Fibroblast of mammary gland (primary cell): ENCODE measurements around the gene RTTN.

ENCODE experiments used
- DNase-seq: peaks from one replicate; pipeline ENCODE4 v3.0.0-alpha.2; 2010; ENCODE audit warnings: low read depth
- H3K4me3 ChIP-seq: 2 replicates; pipeline ENCODE4 v1.5.1; 2011; ENCODE audit warnings: low read depth, mild to moderate bottlenecking, low read length, moderate library complexity; ENCODE audit not compliant: control insufficient read depth
- TF ChIP-seq, protein P1 (sequence below): conservative IDR thresholded peaks from 2 replicates; pipeline ENCODE4 v1.5.1; 2011; ENCODE audit warnings: low read depth, low read length, inconsistent platforms; ENCODE audit not compliant: control insufficient read depth, insufficient read depth

The RTTN gene

GRCh38 chr18:70128271-70128670 is 77.2 kb downstream of the RTTN start:
- no peak for DNase-seq
- no peak overlapping the region for H3K4me3 ChIP-seq
- TF ChIP-seq, protein P1, sequence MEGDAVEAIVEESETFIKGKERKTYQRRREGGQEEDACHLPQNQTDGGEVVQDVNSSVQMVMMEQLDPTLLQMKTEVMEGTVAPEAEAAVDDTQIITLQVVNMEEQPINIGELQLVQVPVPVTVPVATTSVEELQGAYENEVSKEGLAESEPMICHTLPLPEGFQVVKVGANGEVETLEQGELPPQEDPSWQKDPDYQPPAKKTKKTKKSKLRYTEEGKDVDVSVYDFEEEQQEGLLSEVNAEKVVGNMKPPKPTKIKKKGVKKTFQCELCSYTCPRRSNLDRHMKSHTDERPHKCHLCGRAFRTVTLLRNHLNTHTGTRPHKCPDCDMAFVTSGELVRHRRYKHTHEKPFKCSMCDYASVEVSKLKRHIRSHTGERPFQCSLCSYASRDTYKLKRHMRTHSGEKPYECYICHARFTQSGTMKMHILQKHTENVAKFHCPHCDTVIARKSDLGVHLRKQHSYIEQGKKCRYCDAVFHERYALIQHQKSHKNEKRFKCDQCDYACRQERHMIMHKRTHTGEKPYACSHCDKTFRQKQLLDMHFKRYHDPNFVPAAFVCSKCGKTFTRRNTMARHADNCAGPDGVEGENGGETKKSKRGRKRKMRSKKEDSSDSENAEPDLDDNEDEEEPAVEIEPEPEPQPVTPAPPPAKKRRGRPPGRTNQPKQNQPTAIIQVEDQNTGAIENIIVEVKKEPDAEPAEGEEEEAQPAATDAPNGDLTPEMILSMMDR, result no peak

DNA sequence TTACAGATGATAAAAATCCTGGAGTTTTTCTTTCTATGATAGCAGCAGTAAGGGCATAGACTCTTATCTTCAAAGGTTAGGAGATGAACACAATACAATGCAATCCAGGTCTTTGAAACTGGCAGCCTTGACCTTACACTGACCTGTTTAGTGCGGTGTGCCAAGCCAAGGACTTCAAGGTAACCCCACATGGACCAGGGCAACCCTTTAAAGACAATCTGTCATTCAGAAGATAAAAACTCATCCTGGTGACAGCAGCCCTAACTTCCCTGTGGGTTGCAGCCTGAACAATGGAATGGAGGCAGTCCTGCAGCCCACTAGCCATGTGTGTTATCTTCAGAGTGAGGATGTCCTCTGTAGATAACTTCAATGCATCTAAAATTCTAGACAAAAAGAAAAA is 78.1 kb downstream of the RTTN start:
- DNase-seq, result no peak
- TF ChIP-seq, protein P1, result no peak
- H3K4me3 ChIP-seq, result no peak overlapping the region

- H3K4me3 ChIP-seq, result no peak overlapping the region
These were observed 78.7 kb downstream of the RTTN start for GRCh38 chr18:70126832-70127231.

DNA sequence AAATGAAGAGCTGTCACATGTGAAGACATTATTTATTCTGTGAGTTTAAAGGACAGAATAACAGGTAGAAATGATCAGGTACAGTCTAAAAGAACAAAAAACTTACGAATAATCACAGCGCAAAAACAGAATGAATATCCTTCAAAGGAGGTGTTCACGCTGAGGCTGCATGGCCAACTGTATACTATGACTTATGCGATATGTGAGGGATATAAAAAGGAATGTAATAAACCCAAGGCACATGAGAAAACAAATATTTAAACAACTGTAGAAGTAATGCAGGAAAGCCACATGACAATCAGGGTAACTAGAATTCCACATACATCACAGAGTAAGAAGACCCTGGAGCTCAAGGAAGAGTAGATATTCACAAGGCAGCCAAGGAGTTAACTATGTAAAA is 81.3 kb downstream of the RTTN start:
- no peak overlapping the region for H3K4me3 ChIP-seq
- TF ChIP-seq, protein P1, result no peak
- no peak for DNase-seq

More at GRCh38 chr18:70126832-70127231, 78.7 kb downstream of the RTTN start:
- no peak for DNase-seq
- TF ChIP-seq, protein P1, result no peak

GRCh38 chr18:70121842-70122241 is 83.6 kb downstream of the RTTN start:
- no peak overlapping the region for H3K4me3 ChIP-seq
- TF ChIP-seq, protein P1, result no peak
- no peak for DNase-seq

GRCh38 chr18:70116949-70117348 is 88.5 kb downstream of the RTTN start:
- no peak overlapping the region for H3K4me3 ChIP-seq
- peak; percentile 25 for DNase-seq
- TF ChIP-seq, protein P1, result no peak

DNA sequence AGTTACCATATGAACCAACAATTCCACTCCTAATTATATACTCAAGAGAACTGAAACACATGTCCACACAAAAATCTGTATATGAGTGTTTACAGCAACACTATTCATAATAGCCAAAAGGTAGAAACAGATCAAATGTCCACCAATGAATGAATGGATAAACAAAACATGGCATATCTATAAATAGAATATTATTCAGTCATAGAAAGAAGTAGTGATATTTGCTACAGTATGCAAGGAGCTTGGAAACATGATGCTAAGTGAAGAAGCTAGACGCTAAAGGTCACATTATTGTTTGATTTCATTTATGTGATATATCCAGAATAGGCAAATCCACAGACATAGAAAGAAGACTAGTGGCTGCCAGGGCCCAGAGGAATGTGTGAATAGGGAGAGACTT is 92.0 kb downstream of the RTTN start:
- no peak for DNase-seq
- no peak overlapping the region for H3K4me3 ChIP-seq
- TF ChIP-seq, protein P1, result no peak
